GM19240 (cell line): ENCODE results near the gene C11orf68.
"Not testable (repeated sequence)": the region's sequence is repeated elsewhere in the genome, so short reads cannot be mapped to it uniquely, and the experiment has no call there.

Experiments used
- DNase-seq: peaks from one replicate; pipeline ENCODE4 v3.0.0; 2011; ENCODE audit warnings: low spot score; ENCODE audit not compliant: insufficient read length

C11orf68 gene

GRCh38 chr11:65918211-65919140 lies at the start of gene C11orf68:
Gene C11orf68 (minus strand): TSS chr11:65919062. CDS start chr11:65919031, 31 bp downstream.
- no peak for DNase-seq

GRCh38 chr11:65967329-65967934 lies 48.6 kb upstream of the C11orf68 start:
- no peak for DNase-seq

GRCh38 chr11:65965986-65966762 lies 47.3 kb upstream of the C11orf68 start:
- no peak for DNase-seq

GRCh38 chr11:65964906-65965305 lies 46.0 kb upstream of the C11orf68 start:
- DNase-seq = no peak

- no peak for DNase-seq
Observed at GRCh38 chr11:65962141-65962564, 43.3 kb upstream of the C11orf68 start.

- DNase-seq = peak; percentile 99
Observed at GRCh38 chr11:65961267-65962140, 42.6 kb upstream of the C11orf68 start, which contains the start of gene SART1. Gene SART1 (plus strand): TSS chr11:65961734. CDS start chr11:65961781, 47 bp downstream.

- no peak for DNase-seq
Observed at GRCh38 chr11:65960824-65961266, 42.0 kb upstream of the C11orf68 start.

- no peak for DNase-seq
Observed at GRCh38 chr11:65958774-65959420, 40.0 kb upstream of the C11orf68 start.

GRCh38 chr11:65958291-65958690 lies 39.4 kb upstream of the C11orf68 start:
- no peak for DNase-seq

GRCh38 chr11:65954771-65955170 lies 35.9 kb upstream of the C11orf68 start:
- no peak for DNase-seq

GRCh38 chr11:65953471-65953870 lies 34.6 kb upstream of the C11orf68 start:
- no peak for DNase-seq

GRCh38 chr11:65952052-65952521 lies 33.2 kb upstream of the C11orf68 start:
- no peak for DNase-seq

GRCh38 chr11:65951641-65952040 lies 32.8 kb upstream of the C11orf68 start:
- not testable (repeated sequence) for DNase-seq

GRCh38 chr11:65950711-65951110 lies 31.8 kb upstream of the C11orf68 start:
- DNase-seq = not testable (repeated sequence)

GRCh38 chr11:65947603-65948125 lies 28.8 kb upstream of the C11orf68 start:
- DNase-seq = no peak

- no peak for DNase-seq
Observed at GRCh38 chr11:65947133-65947532, 28.3 kb upstream of the C11orf68 start.

GRCh38 chr11:65946655-65947054 lies 27.8 kb upstream of the C11orf68 start:
- no peak for DNase-seq

GRCh38 chr11:65945941-65946558 lies 27.2 kb upstream of the C11orf68 start:
- no peak for DNase-seq

GRCh38 chr11:65945430-65945911 lies 26.6 kb upstream of the C11orf68 start, which contains the start of gene TSGA10IP:
Gene TSGA10IP (plus strand): TSS chr11:65945480. CDS start chr11:65945676, 196 bp downstream.
- no peak for DNase-seq
